Ureter (tissue), 1 donor: ENCODE data around the gene EXOC6B. TPM values are rescaled to one million over a fixed set of nuclear protein-coding genes. Genes with fewer than 3 reads are reported as not detected.

Experiments
- DNase-seq: peaks from one replicate; pipeline ENCODE4 v3.0.0-alpha.2; 2020; ENCODE audit warnings: low spot score
- total RNA-seq: library from RNA; stranded (reverse); gene quantifications from one replicate; pipeline ENCODE4 v1.2.4, GENCODE V29; 2023
- donor health status: DM: yes; HTN: yes; CAD: no.

EXOC6B gene
- total RNA-seq, 1 donor from 2014 or later, result 84.8 TPM

DNA sequence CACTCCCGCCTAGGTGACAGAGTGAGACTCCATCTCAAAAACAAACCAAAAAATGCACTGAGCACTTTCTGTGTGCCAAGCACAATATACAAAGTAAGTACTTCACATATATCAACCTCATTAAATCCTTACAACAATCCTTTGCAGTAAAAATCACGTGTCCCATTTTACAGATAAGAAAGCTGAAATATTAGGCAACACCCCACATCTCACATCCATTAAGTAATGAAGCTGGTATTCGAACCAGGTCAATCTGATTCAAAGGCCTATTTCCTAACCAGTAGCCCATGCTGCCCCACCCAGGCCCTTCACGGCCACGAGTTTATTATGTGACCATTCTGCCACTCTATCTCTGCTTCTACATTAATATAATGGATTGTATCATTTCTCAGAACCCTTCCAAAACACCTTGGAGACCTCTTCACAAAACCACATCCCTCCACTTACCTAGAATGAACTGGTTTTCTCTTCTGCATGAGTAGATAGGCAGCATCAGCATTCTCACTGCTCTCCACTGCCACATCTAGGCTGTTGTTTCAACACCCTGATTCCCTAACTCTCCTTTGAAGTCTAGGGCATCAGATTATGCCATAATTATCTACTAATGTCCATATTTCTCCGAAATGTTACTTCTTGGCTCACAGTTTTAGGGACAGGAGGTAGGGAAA, 3.1 kb upstream of the EXOC6B start:
- no peak for DNase-seq

DNA sequence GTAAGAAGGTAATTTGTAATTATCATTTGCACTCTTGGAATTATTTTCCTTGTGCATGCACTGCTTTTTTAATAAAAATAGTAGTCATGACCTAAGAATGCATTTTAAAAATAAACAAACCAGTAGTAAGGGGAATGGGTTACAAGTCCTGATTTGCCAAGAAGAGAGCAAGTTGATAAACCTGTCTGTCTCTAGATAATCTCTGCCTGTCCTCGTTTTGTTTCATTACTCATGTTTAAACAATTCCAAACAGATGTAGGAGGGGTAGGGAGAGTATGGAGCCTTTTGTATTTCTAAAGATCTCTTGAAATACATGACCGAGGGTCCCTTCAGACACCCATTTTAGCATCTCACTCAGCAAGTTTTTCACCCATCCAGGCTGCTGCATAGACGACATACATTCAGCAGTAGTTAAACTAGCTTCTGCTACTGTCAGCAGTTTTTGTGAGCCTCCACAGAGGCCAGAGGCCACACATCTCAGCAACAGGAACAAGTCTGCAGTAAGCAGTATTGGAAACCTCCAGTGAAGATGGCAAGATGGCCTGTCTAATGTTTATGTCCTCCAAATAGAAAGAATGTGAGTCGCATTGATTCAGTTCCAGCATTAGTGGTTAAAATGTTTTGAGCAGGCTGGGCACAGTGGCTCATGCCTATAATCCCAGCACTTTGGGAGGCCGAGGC, 2.3 kb upstream of the EXOC6B start:
- DNase-seq, result no peak

DNA sequence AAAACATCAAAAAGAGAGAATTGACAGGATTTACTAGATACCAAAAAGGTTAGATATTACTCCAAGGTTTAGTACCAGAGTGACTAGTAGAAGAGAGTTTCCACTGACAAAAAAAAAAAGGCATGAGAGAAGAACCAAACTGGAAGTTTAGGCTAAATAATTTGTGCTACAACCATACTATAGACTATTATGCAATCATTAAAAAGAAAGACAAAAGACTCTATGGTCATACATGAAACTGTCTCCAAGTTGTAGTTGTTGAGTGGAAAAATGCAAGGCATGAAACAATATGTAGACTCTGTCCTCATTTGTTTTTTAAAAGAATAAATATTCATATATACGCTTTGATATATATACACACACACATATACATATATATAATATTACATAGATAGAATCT, 1.7 kb upstream of the EXOC6B start:
- no peak for DNase-seq

DNA sequence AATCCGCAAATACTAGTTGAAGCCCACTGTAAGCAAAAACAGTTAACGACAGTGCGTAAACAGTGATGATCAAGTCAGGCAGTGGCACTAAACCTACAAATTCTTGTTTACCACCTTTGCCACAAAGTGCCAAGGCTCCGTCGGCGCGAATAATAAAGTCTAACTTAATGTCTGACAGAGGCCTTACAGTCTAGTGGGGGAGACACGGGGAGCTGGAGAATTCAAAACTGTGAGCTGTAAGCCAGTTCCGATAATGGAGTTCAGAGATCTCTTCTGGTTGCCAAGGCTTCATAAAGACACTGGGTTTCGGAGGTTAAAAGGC, 284 bp upstream of the EXOC6B start:
- no peak for DNase-seq

DNA sequence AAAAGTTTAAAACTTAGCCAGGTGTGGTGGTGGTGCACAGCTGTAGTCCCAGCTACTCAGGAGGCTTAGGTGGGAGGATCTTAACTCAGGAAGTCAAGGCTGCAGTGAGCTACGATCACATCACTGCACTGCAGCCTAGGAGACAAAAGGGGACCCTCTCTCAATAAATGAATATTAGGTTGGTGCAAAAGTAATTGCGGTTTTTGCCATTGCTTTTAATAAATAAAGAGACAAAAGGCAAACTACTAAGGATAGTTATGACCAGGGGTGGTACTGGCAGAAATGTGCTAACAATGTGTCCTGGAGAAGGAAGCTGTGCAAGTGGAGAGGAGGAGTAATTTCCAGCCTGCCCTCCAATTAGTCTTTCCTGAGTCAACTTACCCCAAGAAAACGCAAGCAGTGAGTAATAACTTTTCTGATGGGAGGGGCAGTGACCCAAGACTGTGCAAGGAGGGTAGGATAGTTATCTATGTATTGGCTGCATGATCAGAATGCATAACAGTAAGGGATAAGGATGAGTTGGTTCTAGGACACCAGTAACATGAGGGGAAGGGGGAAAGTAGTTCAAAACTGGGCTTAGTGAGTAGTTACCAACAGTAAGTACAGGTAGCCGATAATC, 1.5 kb downstream of the EXOC6B start:
- no peak for DNase-seq

DNA sequence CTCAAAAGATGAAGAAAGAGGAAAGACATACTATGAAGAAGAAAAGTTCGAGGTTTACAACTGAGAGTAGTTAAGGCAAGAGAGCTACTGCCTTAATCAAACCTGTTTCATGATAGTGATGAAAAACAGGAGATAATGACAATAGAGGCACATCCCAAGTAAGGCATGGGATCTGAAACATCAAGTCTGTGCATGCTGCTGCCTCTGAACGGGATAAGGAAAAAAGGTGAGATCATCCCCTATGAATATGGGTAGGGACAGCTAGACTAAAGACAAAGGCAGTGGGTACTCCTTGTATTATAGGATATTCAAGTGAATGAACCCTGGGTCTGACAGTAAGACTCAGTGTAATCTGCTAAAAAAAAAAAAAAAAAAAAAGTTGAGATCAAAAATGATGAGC, 3.0 kb downstream of the EXOC6B start:
- DNase-seq, result no peak

DNA sequence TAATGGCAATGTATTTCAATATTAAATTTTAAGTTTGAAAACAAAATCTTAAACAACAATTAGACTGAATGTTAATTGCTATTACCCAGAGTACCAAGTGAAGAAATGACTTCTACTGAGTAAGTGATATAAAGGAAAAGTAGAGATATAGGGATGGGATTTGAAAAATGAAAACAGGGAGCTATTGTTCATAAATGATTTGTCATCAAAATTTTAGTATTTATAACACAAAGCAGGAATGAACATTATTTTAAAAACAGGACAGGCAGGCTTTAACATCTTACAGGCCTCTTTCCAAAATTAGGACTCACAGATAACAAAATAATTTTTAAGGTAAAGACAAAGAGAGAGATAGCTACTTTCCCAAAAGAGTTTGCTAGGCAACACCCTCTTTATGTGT, 3.9 kb downstream of the EXOC6B start:
- DNase-seq, result no peak

DNA sequence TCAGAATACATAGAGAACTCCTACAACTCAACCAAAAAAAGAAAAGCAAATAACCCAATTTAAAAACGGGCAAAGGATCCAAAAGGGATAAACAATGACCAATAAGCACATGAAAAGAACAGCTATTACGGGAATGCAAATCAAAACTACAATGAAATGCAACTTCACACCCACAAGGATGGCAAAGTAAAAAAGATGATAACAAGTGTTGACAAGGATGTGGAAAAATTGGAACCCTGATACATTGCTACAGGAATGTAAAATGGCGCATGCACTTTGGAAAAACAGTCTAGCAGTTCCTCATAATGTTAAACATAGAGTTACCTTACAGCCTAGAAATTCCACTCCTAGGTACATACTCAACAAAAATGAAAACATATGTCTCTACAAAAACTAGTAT, 4.7 kb downstream of the EXOC6B start:
- DNase-seq, result no peak

DNA sequence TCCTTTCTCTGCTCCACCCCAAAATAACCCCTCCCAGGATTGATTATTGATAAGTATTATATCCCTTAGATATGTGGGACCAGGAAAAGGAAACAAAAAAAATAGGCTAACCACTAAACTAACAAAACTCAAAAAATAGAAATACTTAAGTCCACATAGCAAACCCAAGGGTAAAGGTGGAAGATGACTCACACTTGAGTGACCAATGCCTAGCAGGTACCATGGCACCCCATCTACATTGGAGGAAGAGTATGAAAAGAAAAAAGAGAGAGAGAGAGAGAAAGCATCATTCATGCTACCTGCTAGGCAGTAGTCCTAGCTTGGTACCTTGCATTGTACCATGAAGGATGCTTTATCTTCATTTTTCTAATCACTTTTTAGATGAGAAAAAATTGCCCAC, 6.3 kb downstream of the EXOC6B start:
- no peak for DNase-seq

DNA sequence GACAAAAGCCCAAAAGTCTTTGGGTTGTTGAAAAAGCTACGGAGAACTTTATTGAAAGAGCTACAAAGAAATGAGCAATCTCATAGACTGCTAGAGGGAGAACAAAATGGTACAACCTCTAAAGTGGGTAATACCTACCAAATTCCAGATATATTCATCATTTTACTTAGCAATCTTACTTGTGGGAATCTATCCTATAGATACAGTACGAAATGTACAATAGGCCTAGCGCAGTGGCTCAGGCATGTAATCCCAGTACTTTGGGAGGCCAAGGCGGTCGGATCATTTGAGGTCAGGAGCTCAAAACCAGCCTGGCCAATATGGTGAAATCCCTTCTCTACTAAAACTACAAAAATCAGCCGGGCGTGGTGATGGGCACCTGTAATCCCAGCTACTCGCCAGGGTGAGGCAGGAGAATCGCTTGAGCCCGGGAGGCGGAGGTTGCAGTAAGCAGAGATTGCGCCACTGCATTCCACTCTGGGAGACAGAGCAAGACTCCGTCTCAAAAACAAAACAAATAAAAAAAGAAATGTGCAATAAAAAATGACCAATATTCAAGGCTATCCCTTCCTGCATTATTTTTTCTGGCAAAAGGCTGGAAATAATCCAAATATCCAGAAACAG, 10.1 kb downstream of the EXOC6B start:
- DNase-seq, result no peak

DNA sequence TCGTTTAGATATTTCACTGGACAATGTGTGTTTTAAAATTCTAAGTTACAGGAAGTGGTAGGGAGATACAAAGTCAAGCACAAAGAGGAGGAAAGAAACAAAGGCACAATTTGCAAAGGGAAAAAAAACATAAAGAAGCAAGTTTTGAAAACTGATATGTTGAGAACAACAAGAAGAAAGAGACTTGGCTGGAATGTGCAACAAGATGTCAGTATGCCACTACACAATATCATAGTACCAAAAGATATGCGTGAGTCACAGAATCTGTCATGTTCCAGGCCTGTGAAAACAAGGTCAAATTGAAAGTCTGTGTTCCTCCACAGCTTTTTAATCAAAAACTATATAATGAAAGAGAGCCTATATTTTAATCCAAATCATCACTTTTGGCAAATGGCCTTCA, 12.0 kb downstream of the EXOC6B start:
- no peak for DNase-seq

DNA sequence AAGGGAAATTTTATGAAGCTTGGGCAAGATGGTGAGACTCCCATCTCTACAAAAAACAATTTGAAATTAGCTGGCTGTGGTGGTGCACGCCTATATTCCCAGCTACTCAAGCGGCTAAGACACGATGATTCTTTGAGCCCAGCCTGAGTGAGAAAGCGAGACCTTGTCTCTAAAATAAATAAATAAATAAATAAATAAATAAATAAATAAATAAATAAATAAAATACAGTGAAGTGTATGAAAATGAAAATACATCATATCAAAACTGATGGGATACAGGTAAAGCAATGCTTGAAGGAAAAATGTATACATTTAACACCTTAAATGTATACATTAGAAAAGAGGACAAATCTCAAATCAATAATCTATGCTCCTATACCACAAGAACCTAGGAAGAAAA, 15.7 kb downstream of the EXOC6B start:
- no peak for DNase-seq

DNA sequence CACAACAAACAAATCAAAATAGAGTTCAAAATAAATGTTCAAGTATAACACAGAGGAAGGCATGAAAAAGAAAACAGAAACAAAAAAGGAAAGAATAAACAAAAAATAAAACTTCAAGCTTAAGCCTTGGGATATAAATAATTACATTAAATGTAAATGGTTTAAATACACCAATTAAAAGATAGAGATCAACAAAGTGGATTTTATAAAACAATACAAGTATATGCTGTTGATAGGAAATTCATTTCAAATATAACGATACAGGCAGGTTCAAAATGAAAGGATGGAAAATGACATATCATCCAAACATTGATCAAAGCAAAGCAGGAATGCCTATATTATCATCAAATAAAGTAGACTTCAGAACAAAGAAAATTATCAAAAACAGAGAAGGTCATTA, 16.7 kb downstream of the EXOC6B start:
- DNase-seq, result no peak

DNA sequence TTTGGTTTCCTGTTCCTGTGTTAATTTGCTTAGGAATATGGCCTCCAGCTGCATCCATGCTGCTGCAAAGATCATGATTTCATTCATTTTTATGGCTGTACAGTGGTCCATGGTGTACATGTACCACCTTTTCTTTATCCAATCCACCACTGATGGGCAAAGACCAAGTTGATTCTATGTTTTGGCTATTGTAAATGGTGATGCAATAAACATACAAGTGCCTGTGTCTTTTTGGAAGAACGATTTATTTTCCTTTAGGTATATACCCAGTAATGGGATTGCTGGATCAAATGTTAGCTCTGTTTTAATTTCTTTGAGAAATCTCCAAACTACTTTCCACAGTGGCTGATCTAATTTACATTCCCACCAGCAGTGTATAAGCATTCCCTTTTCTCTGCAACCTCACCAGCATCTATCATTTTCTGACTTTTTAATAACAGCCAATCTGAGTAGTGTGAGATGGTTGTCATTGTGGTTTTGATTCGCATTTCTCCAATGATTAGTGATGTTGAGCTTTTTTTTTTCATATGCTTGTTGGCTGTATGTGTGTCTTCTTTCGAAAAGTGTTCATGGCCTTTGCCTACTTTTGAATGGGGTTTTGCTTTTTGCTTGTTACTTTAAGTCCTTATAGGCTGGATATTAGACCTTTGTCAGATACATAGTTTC, 19.4 kb downstream of the EXOC6B start:
- no peak for DNase-seq

DNA sequence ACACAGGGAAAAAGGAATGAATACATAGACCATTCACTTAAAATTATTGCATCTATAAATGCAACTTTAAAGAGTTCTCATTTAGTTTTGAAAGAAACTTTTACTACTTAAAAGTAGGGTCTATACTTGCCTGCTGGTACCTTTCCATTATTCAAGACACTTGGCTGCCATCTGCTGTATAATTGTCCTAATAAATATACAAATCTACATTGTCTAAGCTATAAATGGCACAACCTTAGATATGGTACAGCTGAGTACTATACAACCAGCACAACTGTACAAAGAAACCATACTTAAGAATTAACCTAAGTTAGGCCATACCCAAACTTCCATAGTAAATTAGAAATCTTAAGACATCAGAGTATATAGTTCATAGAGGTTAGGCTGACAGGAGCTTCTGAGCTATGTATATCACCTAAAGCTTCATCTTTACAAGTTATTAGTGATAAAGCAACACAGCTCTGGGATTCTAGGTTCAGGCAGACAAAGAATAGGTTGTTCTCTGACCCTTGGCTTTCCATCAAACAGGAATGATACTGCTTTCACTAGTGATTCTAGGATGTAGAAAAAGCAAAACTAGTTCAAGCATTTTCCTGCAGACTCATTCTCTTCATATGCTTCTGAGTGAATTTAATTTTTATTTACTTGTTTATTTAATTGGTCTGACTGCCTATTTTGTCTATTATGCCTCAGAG, 22.1 kb downstream of the EXOC6B start:
- DNase-seq, result no peak

DNA sequence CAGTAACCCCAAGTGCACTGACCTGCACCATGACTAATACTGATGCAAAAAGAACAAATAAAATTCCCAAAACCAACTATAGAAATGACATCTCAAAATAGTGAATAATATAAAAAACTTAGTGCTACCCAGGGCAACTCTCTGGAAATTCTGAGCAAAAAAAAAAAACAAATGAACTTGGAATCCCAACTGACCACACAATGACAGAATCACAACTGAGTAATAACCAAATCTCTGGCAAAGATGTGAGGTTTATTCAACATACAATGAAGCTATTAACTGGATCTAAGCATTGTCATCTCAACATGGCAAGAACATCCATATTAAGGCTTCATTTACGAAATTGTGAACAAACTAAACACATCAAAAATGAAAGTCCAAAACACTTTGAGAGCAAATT, 22.7 kb downstream of the EXOC6B start:
- DNase-seq, result no peak

DNA sequence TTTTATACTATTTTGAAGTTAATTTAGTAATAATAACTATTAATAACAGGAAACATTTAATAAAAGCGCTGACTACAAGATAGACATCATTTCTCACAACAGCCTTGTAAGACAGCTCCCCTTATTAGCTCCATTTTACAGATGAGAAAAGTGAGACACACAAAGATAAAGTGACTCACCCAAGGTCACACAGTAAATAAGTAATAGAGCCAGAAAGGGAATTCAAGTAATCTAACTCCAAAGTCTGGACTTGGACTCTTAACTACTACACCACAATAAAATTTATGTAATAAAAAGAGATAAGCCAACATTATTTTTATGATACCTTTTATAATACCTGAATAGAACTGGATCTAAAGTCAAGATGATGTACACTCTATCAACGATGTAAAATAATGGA, 25.3 kb downstream of the EXOC6B start:
- DNase-seq, result no peak

DNA sequence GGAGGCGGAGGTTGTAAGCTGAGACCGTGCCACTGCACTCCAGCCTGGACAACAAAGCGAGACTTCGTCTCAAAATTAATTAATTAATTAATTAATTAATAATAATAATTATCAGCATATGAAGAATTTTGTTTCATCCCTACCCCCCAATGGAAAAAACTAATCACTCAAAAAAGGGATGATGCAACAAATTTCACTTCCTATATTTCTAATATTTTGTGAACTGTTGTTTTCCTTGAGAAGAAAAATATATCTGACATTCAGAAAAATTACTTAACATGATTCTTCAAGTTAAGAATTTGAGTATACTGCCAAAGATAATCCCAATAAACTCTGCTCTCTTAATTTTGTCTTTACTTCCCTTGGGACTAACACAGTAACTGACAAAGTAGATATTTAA, 28.1 kb downstream of the EXOC6B start:
- DNase-seq, result no peak

DNA sequence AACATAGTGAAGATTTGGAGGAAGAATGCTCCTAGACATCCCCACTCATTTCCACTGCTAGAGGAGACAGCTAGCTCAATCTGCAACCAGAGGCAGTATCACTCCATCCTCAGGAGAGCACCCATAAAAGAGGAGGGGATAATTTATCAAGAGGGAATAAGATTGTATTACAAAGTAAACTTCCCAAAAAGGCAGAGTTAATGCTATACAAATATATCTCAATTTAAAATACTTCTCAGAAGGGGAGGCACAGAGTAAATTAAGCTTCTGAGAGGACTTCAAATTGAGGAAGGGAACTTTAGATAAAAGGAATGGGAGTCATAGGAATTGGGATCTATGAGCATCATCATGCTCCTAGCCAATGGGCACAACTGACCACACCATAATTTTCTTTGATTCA, 29.1 kb downstream of the EXOC6B start:
- DNase-seq, result no peak

DNA sequence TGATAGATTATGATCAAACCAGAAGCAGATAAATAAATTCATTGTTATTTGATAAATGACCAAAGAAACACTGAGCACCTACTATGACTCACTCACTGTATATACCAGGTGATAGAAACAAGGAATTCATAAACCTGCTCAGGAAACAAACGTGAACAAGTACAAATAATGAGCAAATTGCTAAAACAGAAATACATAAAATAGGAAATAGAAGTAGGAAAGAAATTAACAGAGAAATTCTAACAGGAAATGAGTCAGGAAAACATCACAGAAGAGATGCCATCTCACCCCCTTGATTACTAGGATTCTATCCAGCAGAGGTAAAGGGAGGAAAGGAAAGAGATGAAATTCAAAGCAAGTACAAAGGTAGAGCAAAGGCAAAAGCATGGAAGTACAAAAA, 31.3 kb downstream of the EXOC6B start:
- DNase-seq, result no peak

DNA sequence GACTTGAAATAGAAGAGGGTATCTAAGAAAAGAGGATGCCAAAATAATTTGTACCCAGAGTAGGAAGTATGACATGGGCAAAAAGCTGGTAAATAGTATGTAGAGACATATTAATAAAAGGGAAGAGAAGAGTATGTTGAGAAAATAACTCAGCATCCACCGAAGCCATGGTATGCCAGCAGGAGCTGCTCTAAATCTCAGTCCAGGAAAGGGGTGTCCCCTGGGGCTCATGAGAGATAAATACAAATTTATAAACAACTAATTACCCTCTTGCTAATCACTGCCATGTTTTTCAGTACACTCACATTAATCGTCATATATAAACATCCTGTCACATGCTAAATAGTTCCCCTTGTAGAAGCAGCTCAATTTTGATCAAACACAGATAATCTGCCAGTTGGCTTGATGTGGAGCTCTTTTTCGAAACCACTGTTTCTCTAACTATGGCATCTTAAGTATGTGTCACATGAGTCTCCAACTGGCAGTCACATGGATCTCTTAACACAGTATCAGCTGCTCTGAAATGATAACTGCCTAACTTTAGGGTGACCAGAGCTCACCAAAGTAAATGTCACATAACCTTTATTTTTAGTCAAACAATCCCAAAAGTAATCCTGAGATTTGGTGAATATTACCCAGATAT, 31.9 kb downstream of the EXOC6B start:
- no peak for DNase-seq

DNA sequence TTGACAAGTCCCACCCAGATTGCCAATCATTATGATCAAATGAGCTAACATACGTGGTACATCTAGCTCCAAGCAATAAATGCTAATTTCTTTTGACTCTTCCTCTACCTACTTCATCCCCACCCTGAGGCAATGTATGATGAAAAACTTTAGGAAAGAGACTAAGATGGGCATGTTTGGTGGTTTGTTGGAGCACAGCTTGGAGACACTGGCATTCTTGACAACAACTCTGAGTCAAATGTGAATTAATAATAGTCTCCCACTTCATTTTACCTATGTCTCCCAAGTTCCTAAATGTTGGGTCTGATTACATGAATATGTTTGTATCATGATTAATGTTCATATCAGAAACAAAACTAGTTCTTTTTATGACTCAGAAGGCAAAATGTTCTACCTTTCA, 36.6 kb downstream of the EXOC6B start:
- no peak for DNase-seq
